ENCODE data around the gene SNX3. TPM values are rescaled to one million over a fixed set of nuclear protein-coding genes. Genes with fewer than 3 reads are reported as not detected.

The SNX3 gene
- total and polyA plus RNA-seq, 4 donors: 124 to 245 (median 171) TPM

GRCh38 chr6:108180776-108181175 is 80.1 kb downstream of the SNX3 start:
- WGBS, 2 donors: 54 to 61% methylated on average over 6 of the region's 6 CpGs
- peaks cover 0 to 4% (median 0%) of the 10 kb centered on the region in 4 donors for H3K9me3 ChIP-seq (ENCODE audit: control insufficient read depth in 4 of 4, insufficient read depth in 3 of 4, low read length in 3 of 4)
- ATAC-seq (ENCODE audit: insufficient read depth, low FRiP score) (no peak), DNase-seq (no peak)
- peaks cover 6 to 66% (median 60%) of the 10 kb centered on the region in 3 donors for H3K27me3 ChIP-seq (ENCODE audit: control insufficient read depth in 3 of 3, insufficient read depth in 3 of 3, low read length in 2 of 3)
- H3K4me1 ChIP-seq (ENCODE audit: control insufficient read depth in 5 of 5, insufficient read depth in 5 of 5, low read length in 5 of 5): peaks cover 0 to 6% (median 0%) of the 10 kb centered on the region in 5 donors
- no peak overlapping the region for H3K4me3 ChIP-seq
- H3K36me3 ChIP-seq (ENCODE audit: control insufficient read depth in 4 of 4, insufficient read depth in 4 of 4, low read length in 4 of 4): no peaks in the 10 kb centered on the region
- no peak overlapping the region for H3K9ac ChIP-seq (ENCODE audit: insufficient read depth in 1 of 2, low read length in 2 of 2)
- no peak overlapping the region for H3K27ac ChIP-seq (ENCODE audit: low read depth in 1 of 2, low read length in 1 of 2)
- TF ChIP-seq CTCF (IDR thresholded peaks at IDR 0.05; ENCODE audit: control extremely low read depth, extremely low read depth): no peak

GRCh38 chr6:108180266-108180665 is 80.6 kb downstream of the SNX3 start:
- peaks cover 6 to 67% (median 65%) of the 10 kb centered on the region in 3 donors for H3K27me3 ChIP-seq (ENCODE audit: control insufficient read depth in 3 of 3, insufficient read depth in 3 of 3, low read length in 2 of 3)
- DNase-seq (no peak), ATAC-seq (ENCODE audit: insufficient read depth, low FRiP score) (no peak)
- H3K4me3 ChIP-seq: no peak overlapping the region
- H3K36me3 ChIP-seq (ENCODE audit: control insufficient read depth in 4 of 4, insufficient read depth in 4 of 4, low read length in 4 of 4): no peaks in the 10 kb centered on the region
- peaks cover 0 to 8% (median 0%) of the 10 kb centered on the region in 5 donors for H3K4me1 ChIP-seq (ENCODE audit: control insufficient read depth in 5 of 5, insufficient read depth in 5 of 5, low read length in 5 of 5)
- H3K27ac ChIP-seq (ENCODE audit: low read depth in 1 of 2, low read length in 1 of 2): no peak overlapping the region
- WGBS, 2 donors: 25 to 27% methylated on average over 1 of the region's 1 CpG
- no peak for TF ChIP-seq CTCF (IDR thresholded peaks at IDR 0.05; ENCODE audit: control extremely low read depth, extremely low read depth)
- H3K9me3 ChIP-seq (ENCODE audit: control insufficient read depth in 4 of 4, insufficient read depth in 3 of 4, low read length in 3 of 4): peaks cover 0 to 7% (median 0%) of the 10 kb centered on the region in 4 donors
- H3K9ac ChIP-seq (ENCODE audit: insufficient read depth in 1 of 2, low read length in 2 of 2): no peak overlapping the region

GRCh38 chr6:108179741-108180140 is 81.1 kb downstream of the SNX3 start:
- TF ChIP-seq CTCF (IDR thresholded peaks at IDR 0.05; ENCODE audit: control extremely low read depth, extremely low read depth): no peak
- Histone ChIP-seq H3K4me3 (no peak overlapping the region), H3K36me3 (ENCODE audit: control insufficient read depth in 4 of 4, insufficient read depth in 4 of 4, low read length in 4 of 4) (no peaks in the 10 kb centered on the region), H3K27ac (ENCODE audit: low read depth in 1 of 2, low read length in 1 of 2) (no peak overlapping the region), H3K9ac (ENCODE audit: insufficient read depth in 1 of 2, low read length in 2 of 2) (no peak overlapping the region), H3K27me3 (ENCODE audit: control insufficient read depth in 3 of 3, insufficient read depth in 3 of 3, low read length in 2 of 3) (peaks cover 6 to 70% (median 68%) of the 10 kb centered on the region in 3 donors), H3K9me3 (ENCODE audit: control insufficient read depth in 4 of 4, insufficient read depth in 3 of 4, low read length in 3 of 4) (peaks cover 0 to 9% (median 0%) of the 10 kb centered on the region in 4 donors), H3K4me1 (ENCODE audit: control insufficient read depth in 5 of 5, insufficient read depth in 5 of 5, low read length in 5 of 5) (peaks cover 0 to 10% (median 0%) of the 10 kb centered on the region in 5 donors)
- WGBS, 2 donors: 21 to 25% methylated on average over 4 of the region's 4 CpGs
- ATAC-seq (ENCODE audit: insufficient read depth, low FRiP score) (no peak), DNase-seq (no peak)
